Activated CD4-positive, alpha-beta T cell treated with anti-CD3 and anti-CD28 coated beads for 36 hours (primary cell): ENCODE data around the gene C1orf115. TPM values are rescaled to one million over a fixed set of nuclear protein-coding genes. Genes with fewer than 3 reads are reported as not detected.
A peak's percentile ranks its signal among the peaks of the same experiment; 100 is the strongest.
"Not testable (repeated sequence)": the region's sequence is repeated elsewhere in the genome, so short reads cannot be mapped to it uniquely, and the experiment has no call there.

Experiments used
- ATAC-seq: fragments of 200-7000 bp; cut with Tn5 transposase; one replicate; pipeline ENCODE4 v1.10.0; 2021; ENCODE audit warnings: mild to moderate bottlenecking, moderate library complexity
- CTCF ChIA-PET: fragments of 350-600 bp; sonication (Branson Sonifier 250); formaldehyde crosslinking; loops from one replicate; lab custom pipeline; 2021; ENCODE audit warnings: antibody characterized with exemption; lab: Charles Lee
- POLR2A ChIA-PET: fragments of 350-600 bp; sonication (Branson Sonifier 250); formaldehyde crosslinking; loops from one replicate; lab custom pipeline; 2021; ENCODE audit warnings: antibody characterized with exemption, inconsistent platforms; lab: Charles Lee
- DNase-seq: peaks from one replicate; pipeline ENCODE4 v3.0.0-alpha.2; 2020
- H3K27ac Mint-ChIP-seq: one replicate; pipeline ENCODE4 v1.8.0; 2021; ENCODE audit warnings: mixed read lengths
- H3K27me3 Mint-ChIP-seq: one replicate; pipeline ENCODE4 v1.8.0; 2021; ENCODE audit warnings: mixed read lengths
- H3K36me3 Mint-ChIP-seq: one replicate; pipeline ENCODE4 v1.8.0; 2021; ENCODE audit warnings: low read depth, mixed read lengths
- H3K4me1 Mint-ChIP-seq: one replicate; pipeline ENCODE4 v1.8.0; 2021; ENCODE audit warnings: mixed read lengths
- H3K4me3 Mint-ChIP-seq: one replicate; pipeline ENCODE4 v1.8.0; 2021; ENCODE audit warnings: mild to moderate bottlenecking, moderate library complexity, mixed read lengths
- H3K9me3 Mint-ChIP-seq: one replicate; pipeline ENCODE4 v1.8.0; 2021; ENCODE audit warnings: low read depth, mixed read lengths
- intact Hi-C, 2 experiments: fragments of 100-400 bp; cut with DNase I in 1 of 2; cut with micrococcal nuclease in 1 of 2; formaldehyde crosslinking; loops; one replicate each; pipeline versions ENCODE4 v1.14.2 to v1.15.1; 2022 to 2024; cut with DNase I, micrococcal nuclease
- total RNA-seq, 2 experiments: library from RNA; stranded (reverse); gene quantifications; one replicate each; pipeline ENCODE4 v1.2.3, GENCODE V29; 2021

Gene C1orf115
- total RNA-seq, 2 experiments from 2014 or later: 0.63 to 0.78 TPM

GRCh38 chr1:220732137-220732536, 42.0 kb downstream of the C1orf115 start:
- no peaks in the 10 kb centered on the region for H3K36me3 Mint-ChIP-seq
- CTCF ChIA-PET: interaction anchor here (2.3 kb wide), 1 partner anchor 436 kb away, joined by 11 read pairs; no protein-coding TSS in a partner anchor

GRCh38 chr1:220732621-220733020, 42.5 kb downstream of the C1orf115 start:
- peak; percentile 13 for DNase-seq
- CTCF ChIA-PET: interaction anchor here (0.6 to 2.3 kb wide), 17 partner anchors 9 to 1093 kb away, joined by 3 to 12 read pairs (median 5); no protein-coding TSS in a partner anchor
- intact Hi-C loops: loop anchor here (1.0 to 5.0 kb wide), 8 partner anchors 42 to 895 kb away; partner anchors contain the start of genes C1orf115 (in 2 of the 2) and MARK1 (in 1 of the 2)
- H3K4me3 Mint-ChIP-seq: no peak overlapping the region
- H3K4me1 Mint-ChIP-seq: peaks cover 8% of the 10 kb centered on the region
- POLR2A ChIA-PET: no interaction called here
- H3K27me3 Mint-ChIP-seq: peaks cover 3% of the 10 kb centered on the region
- no peak overlapping the region for H3K27ac Mint-ChIP-seq
- ATAC-seq: no peak
- H3K36me3 Mint-ChIP-seq: no peaks in the 10 kb centered on the region
- no peaks in the 10 kb centered on the region for H3K9me3 Mint-ChIP-seq

More at GRCh38 chr1:220732137-220732536, 42.0 kb downstream of the C1orf115 start:
- H3K9me3 Mint-ChIP-seq: no peaks in the 10 kb centered on the region
- no peak for ATAC-seq
- intact Hi-C loops: loop anchor here (2.0 to 5.0 kb wide), 4 partner anchors 41 to 895 kb away; partner anchors contain the start of genes C1orf115 (in 1 of the 2) and MARK1 (in 1 of the 2)
- no peak for DNase-seq
- H3K27ac Mint-ChIP-seq: no peak overlapping the region
- peaks cover 3% of the 10 kb centered on the region for H3K27me3 Mint-ChIP-seq
- no peak overlapping the region for H3K4me3 Mint-ChIP-seq
- POLR2A ChIA-PET: no interaction called here
- peaks cover 8% of the 10 kb centered on the region for H3K4me1 Mint-ChIP-seq

- ATAC-seq (peak; percentile 93), DNase-seq (peak; percentile 88)
- H3K9me3 Mint-ChIP-seq: no peaks in the 10 kb centered on the region
- H3K36me3 Mint-ChIP-seq: no peaks in the 10 kb centered on the region
- no peak overlapping the region for H3K4me3 Mint-ChIP-seq
- H3K27me3 Mint-ChIP-seq: peaks cover 3% of the 10 kb centered on the region
- ChIA-PET CTCF (interaction anchor here (0.6 to 2.3 kb wide), 34 partner anchors 9 to 1094 kb away, joined by 3 to 13 read pairs (median 4); no protein-coding TSS in a partner anchor), POLR2A (no interaction called here)
- H3K27ac Mint-ChIP-seq: peak overlapping the region; percentile 29
- peaks cover 8% of the 10 kb centered on the region for H3K4me1 Mint-ChIP-seq
- intact Hi-C loops: loop anchor here (1.0 to 5.0 kb wide), 8 partner anchors 42 to 896 kb away; partner anchors contain the start of genes C1orf115 (in 2 of the 2) and MARK1 (in 1 of the 2)
Measured at GRCh38 chr1:220733086-220733601, 43.0 kb downstream of the C1orf115 start.

- Mint-ChIP-seq H3K27me3 (peaks cover 4% of the 10 kb centered on the region), H3K4me3 (no peak overlapping the region), H3K4me1 (peaks cover 8% of the 10 kb centered on the region), H3K9me3 (no peaks in the 10 kb centered on the region), H3K27ac (no peak overlapping the region), H3K36me3 (no peaks in the 10 kb centered on the region)
- POLR2A ChIA-PET: no interaction called here
- intact Hi-C loops: loop anchor here in 1 of 2 experiments (5.0 kb wide), 2 partner anchors 517 to 897 kb away; no protein-coding TSS in a partner anchor
- DNase-seq: no peak
- CTCF ChIA-PET: interaction anchor here (1.2 to 2.3 kb wide), 7 partner anchors 13 to 454 kb away, joined by 3 to 13 read pairs (median 11); no protein-coding TSS in a partner anchor
- ATAC-seq: no peak
Measured at GRCh38 chr1:220734571-220735326, 44.6 kb downstream of the C1orf115 start.

- H3K4me3 Mint-ChIP-seq, CTCF ChIA-PET, intact Hi-C loops, POLR2A ChIA-PET, H3K4me1 Mint-ChIP-seq, ATAC-seq, DNase-seq, H3K36me3 Mint-ChIP-seq, H3K9me3 Mint-ChIP-seq, H3K27ac Mint-ChIP-seq: not testable (repeated sequence)
- peaks cover 13% of the 10 kb centered on the region for H3K27me3 Mint-ChIP-seq
Measured at GRCh38 chr1:220736283-220736682, 46.1 kb downstream of the C1orf115 start.

GRCh38 chr1:220741349-220741748, 51.2 kb downstream of the C1orf115 start:
- intact Hi-C loops: no loop called here
- ChIA-PET POLR2A (no interaction called here), CTCF (interaction anchor here (2.0 kb wide), 1 partner anchor 8 kb away, joined by 7 read pairs; no protein-coding TSS in a partner anchor)
- H3K36me3 Mint-ChIP-seq: no peaks in the 10 kb centered on the region
- H3K4me3 Mint-ChIP-seq: no peak overlapping the region
- H3K27ac Mint-ChIP-seq: no peak overlapping the region
- H3K9me3 Mint-ChIP-seq: no peaks in the 10 kb centered on the region
- ATAC-seq (no peak), DNase-seq (no peak)
- H3K4me1 Mint-ChIP-seq: no peaks in the 10 kb centered on the region
- peaks cover 27% of the 10 kb centered on the region for H3K27me3 Mint-ChIP-seq

GRCh38 chr1:220741825-220742224, 51.7 kb downstream of the C1orf115 start:
- ChIA-PET POLR2A (no interaction called here), CTCF (interaction anchor here (2.0 kb wide), 1 partner anchor 8 kb away, joined by 7 read pairs; no protein-coding TSS in a partner anchor)
- no peaks in the 10 kb centered on the region for H3K9me3 Mint-ChIP-seq
- no peak overlapping the region for H3K4me3 Mint-ChIP-seq
- no peak overlapping the region for H3K27ac Mint-ChIP-seq
- ATAC-seq (no peak), DNase-seq (no peak)
- intact Hi-C loops: no loop called here
- no peaks in the 10 kb centered on the region for H3K4me1 Mint-ChIP-seq
- H3K36me3 Mint-ChIP-seq: no peaks in the 10 kb centered on the region
- peaks cover 32% of the 10 kb centered on the region for H3K27me3 Mint-ChIP-seq

GRCh38 chr1:220742520-220742919, 52.4 kb downstream of the C1orf115 start:
- DNase-seq: no peak
- peaks cover 39% of the 10 kb centered on the region for H3K27me3 Mint-ChIP-seq
- H3K36me3 Mint-ChIP-seq: no peaks in the 10 kb centered on the region
- no peak overlapping the region for H3K27ac Mint-ChIP-seq
- no peaks in the 10 kb centered on the region for H3K9me3 Mint-ChIP-seq
- intact Hi-C loops: no loop called here
- no peak for ATAC-seq
- no peaks in the 10 kb centered on the region for H3K4me1 Mint-ChIP-seq
- no peak overlapping the region for H3K4me3 Mint-ChIP-seq
- POLR2A ChIA-PET: no interaction called here
- CTCF ChIA-PET: interaction anchor here (2.0 kb wide), 1 partner anchor 9 kb away, joined by 7 read pairs; no protein-coding TSS in a partner anchor

- Mint-ChIP-seq H3K36me3 (no peaks in the 10 kb centered on the region), H3K4me1 (peaks cover 6% of the 10 kb centered on the region), H3K4me3 (no peak overlapping the region), H3K27me3 (peaks cover 59% of the 10 kb centered on the region), H3K9me3 (no peaks in the 10 kb centered on the region), H3K27ac (no peak overlapping the region)
- no peak for ATAC-seq
- intact Hi-C loops: no loop called here
- no peak for DNase-seq
- ChIA-PET CTCF (no interaction called here), POLR2A (no interaction called here)
Measured at GRCh38 chr1:220746851-220747250, 56.7 kb downstream of the C1orf115 start.

- DNase-seq (no peak), ATAC-seq (peak; percentile 16)
- peaks cover 6% of the 10 kb centered on the region for H3K4me1 Mint-ChIP-seq
- no peaks in the 10 kb centered on the region for H3K36me3 Mint-ChIP-seq
- intact Hi-C loops: no loop called here
- ChIA-PET POLR2A (no interaction called here), CTCF (interaction anchor here (0.6 to 1.4 kb wide), 2 partner anchors 10 to 527 kb away, joined by 3 read pairs; no protein-coding TSS in a partner anchor)
- H3K4me3 Mint-ChIP-seq: peak overlapping the region; percentile 30
- no peaks in the 10 kb centered on the region for H3K9me3 Mint-ChIP-seq
- no peak overlapping the region for H3K27ac Mint-ChIP-seq
- H3K27me3 Mint-ChIP-seq: peaks cover 60% of the 10 kb centered on the region
Measured at GRCh38 chr1:220747437-220748088, 57.4 kb downstream of the C1orf115 start.
